LNCaP clone FGC (cell line): ENCODE data around the gene ANKRD37.

Source experiments
- DNase-seq: peaks from one replicate; pipeline ENCODE4 v3.0.0-alpha.2; 2011; ENCODE audit warnings: low read depth
- H3K4me3 ChIP-seq: 2 replicates; pipeline ENCODE4 v1.5.1; 2011; ENCODE audit warnings: mild to moderate bottlenecking, low read depth, low read length, control low read depth
- TF ChIP-seq, protein P1 (sequence below): IDR thresholded peaks from 2 replicates; pipeline ENCODE4 v1.5.1; 2012; ENCODE audit warnings: mild to moderate bottlenecking; ENCODE audit not compliant: control insufficient read depth, insufficient read depth; ENCODE audit errors: extremely low read depth

Gene ANKRD37

DNA sequence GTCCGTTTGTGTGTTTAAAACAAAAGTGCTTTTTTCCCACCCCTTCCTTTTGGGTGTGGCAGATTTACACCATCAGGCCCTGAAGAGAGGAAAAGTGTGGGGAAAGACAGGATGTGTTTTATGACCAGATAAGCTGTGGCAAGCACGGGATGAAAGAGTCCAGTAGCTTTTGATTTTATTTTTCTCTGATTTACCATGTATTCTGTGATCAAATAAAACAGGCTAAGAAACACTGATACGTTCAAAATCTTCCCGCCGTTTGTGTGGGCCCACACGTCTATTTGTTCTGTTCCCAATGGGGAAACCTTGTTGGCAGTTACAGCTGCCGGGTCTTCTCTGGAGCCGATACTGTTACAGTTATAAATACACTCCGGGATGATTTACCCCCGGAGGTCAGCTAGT, 11.7 kb upstream of the ANKRD37 start:
- H3K4me3 ChIP-seq: no peak overlapping the region
- no peak for DNase-seq
- TF ChIP-seq, protein P1, sequence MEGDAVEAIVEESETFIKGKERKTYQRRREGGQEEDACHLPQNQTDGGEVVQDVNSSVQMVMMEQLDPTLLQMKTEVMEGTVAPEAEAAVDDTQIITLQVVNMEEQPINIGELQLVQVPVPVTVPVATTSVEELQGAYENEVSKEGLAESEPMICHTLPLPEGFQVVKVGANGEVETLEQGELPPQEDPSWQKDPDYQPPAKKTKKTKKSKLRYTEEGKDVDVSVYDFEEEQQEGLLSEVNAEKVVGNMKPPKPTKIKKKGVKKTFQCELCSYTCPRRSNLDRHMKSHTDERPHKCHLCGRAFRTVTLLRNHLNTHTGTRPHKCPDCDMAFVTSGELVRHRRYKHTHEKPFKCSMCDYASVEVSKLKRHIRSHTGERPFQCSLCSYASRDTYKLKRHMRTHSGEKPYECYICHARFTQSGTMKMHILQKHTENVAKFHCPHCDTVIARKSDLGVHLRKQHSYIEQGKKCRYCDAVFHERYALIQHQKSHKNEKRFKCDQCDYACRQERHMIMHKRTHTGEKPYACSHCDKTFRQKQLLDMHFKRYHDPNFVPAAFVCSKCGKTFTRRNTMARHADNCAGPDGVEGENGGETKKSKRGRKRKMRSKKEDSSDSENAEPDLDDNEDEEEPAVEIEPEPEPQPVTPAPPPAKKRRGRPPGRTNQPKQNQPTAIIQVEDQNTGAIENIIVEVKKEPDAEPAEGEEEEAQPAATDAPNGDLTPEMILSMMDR: no peak

DNA sequence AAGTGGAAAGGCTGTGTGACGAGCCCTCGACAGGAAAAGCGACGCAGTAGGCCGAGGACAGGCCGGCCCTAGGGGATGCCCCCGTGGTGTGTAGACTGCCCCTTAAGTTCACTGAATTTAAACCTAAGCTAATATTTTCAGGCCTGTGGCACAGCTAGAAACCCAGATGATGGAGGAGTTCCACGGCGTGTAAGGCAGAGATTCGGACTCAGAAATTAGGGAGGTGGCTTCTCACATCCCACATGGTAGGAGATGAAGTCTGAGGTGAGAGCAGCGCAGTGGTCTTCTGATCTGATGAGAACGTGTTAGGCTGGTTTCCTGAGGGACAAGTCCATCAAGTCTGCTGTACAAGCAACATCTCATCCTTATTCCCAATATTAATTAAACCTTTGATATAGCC, 8.7 kb upstream of the ANKRD37 start:
- TF ChIP-seq, protein P1: no peak
- H3K4me3 ChIP-seq: no peak overlapping the region
- DNase-seq: no peak

DNA sequence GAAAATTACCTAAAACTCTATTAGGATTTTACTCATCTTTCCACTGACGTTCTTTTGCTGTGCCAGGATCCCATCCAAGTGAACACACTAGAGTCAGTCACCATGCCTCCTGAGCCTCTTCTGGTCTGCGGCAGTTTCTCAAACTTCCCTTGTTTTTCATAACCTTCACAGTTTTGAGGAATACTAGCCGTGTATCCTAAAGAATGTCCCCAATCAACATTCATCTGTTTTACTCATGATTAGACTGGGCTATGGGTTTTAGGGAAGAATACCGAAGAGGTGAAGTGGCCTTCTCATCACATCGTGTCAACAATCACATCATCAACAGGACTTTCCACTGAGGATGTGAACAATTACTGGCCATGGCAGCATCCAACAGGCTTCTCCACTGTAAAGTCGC, 5.7 kb upstream of the ANKRD37 start:
- TF ChIP-seq, protein P1: no peak
- DNase-seq: no peak
- H3K4me3 ChIP-seq: no peak overlapping the region

DNA sequence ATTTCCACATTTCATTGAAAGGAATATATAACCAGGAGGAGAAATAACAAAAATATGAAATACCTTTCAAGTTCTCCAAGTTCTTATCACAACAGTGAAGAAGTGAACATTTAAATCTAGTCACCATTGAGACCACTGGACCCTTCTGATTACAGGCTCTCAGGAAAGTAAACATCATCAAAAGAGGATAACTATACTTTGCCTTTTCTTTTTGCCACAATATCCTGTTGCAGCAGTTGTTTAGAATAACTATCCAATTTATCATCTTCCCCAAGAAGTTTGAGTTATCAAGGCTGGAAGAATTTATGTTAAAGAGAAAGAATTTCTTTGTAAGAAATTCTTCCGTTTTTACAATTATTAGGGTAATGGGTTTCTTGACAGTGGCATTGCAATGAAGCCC, 4.5 kb upstream of the ANKRD37 start:
- H3K4me3 ChIP-seq: no peak overlapping the region
- TF ChIP-seq, protein P1: no peak
- no peak for DNase-seq

DNA sequence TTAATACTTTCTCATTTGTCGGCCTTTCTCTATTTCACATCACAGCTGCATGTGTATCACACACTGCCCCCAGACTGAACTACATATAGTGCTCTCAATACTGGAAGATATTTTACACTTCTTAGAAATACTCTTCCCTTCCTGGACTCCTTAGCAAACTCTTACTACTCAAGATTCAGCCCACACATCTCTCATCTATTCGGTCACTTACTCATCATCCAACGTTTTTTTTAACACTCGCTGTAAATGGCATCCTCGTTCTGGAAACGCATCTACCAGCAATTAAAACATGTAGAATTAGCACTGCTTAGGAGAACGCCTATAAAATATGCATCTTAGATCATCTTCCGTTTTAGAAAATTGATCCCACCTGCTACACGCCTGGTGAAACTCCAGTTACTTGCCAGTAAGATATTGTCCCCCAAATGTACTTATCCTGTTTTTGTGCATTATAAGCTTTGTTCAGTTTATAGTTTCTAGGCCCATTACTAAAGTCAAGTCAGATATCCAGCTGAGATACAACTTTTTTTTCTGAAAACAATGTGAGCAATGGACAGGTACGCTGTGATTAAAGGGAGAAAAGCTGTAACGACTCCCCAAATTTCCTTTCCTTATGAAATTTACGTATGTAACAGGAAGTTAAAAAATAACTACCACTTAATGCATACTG, 1.9 kb upstream of the ANKRD37 start:
- peak overlapping the region; percentile 57 for H3K4me3 ChIP-seq
- no peak for DNase-seq
- TF ChIP-seq, protein P1: no peak

DNA sequence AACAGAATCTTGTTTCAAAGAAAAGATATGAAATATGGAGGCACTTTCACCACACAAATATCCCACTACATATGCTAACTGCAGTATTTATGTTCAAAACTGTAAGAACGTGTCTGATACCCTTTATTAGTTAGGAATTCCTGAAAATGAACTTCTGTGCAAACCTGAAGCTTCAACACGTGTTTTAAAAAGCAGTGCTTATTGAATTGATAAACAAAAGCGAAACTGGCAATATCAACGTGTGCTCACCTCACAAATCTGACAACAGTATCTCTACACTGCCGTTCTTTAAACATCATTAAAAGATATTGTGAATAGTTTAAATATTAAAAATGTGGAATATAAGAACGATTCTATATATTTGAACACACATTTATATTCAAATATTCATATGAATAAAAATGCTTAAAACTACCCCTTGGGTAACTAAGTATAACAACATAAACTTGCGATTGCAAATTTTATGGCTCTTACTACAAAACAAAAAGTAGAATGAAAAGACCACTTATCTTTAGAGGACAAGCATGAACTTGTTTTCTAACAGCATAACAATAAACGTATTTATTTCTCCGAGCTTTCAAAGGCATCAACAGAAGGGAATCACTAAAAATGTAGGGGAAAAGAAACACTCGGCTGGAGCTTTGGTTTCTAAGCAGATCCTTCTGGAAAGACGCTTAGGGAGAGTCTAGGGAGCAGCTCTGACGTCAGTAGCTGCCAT, 1.2 kb upstream of the ANKRD37 start, which contains the start of gene LRP2BP:
TSS of gene LRP2BP (minus strand) at position 687 of the 718 bp plus-strand sequence. CDS start 17,738 bp downstream, outside the sequence.
- no peak for DNase-seq
- TF ChIP-seq, protein P1: no peak
- peak within 1 kb of the TSS; percentile 59 for H3K4me3 ChIP-seq
